Measurements from ENCODE around the gene PPP2R2B.

The PPP2R2B gene

DNA sequence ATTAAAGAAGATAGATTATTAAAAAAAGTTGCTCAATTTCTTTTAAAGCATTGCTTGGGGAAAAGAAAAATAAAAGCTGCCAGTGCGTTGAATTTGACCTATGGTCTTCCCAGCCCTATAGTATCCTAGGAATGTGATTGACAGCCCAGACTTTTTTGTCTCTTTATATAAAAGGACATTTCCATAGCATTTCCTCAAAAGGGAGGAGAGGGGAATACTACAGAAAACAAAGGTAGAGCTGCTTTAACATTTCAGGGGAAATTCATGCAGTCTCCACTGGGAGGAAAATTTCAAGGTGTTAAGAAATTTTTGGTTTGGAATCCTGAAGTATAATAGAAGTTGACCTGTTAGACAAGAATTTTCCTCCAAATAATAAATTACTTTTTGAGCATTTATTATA, 344.7 kb downstream of the PPP2R2B start:
- no peak for DNase-seq

DNA sequence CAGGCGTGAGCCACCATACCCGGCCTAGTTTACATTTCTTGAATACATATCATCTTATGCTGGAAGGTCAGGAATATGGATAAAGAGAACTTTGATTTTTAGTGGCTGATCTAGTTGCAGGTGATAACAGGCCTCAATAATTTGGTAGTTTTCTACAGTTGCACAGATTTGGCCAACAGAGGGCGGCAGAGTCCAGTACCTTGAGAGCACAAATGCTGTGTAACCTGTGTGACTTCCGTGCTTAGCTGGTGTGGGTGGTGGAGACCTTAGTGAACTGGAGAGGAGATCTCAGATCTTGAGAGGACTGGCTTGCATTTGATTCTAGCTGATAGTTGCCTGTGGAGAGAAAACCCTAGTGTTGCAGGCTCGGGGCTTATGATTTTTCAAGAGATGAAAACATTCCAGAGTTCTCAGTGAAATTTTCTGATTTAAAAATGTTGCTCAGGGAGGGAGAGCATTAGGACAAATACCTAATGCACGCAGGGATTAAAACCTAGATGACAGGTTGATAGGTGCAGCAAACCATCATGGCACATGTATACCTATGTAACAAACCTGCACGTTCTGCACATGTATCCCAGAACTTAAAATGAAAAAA, 345.2 kb downstream of the PPP2R2B start:
- DNase-seq, result peak; percentile 48
